HAP-1 (cell line): ENCODE data around the gene TBK1.
A peak's percentile ranks its signal among the peaks of the same experiment; 100 is the strongest.

Source experiments
- DNase-seq, 2 experiments: peaks; one replicate each; pipeline ENCODE4 v3.0.0-alpha.2; 2016 to 2020; ENCODE audit warnings: low spot score in 2 of 2
- H3K27me3 ChIP-seq: fragments of 250-450 bp; sonication (Bioruptor Pico); 2 replicates; pipeline ENCODE4 v1.5.1; 2020; ENCODE audit warnings: low read depth, mild to moderate bottlenecking, moderate library complexity
- H3K36me3 ChIP-seq: fragments of 250-450 bp; sonication (Bioruptor Pico); replicated peaks from 2 replicates; pipeline ENCODE4 v1.5.1; 2020; ENCODE audit warnings: mild to moderate bottlenecking
- H3K4me1 ChIP-seq: fragments of 250-450 bp; sonication (Bioruptor Pico); 2 replicates; pipeline ENCODE4 v1.5.1; 2020; ENCODE audit warnings: mild to moderate bottlenecking
- H3K4me3 ChIP-seq: fragments of 250-450 bp; sonication (Bioruptor Pico); 2 replicates; pipeline ENCODE4 v1.5.1; 2020; ENCODE audit warnings: mild to moderate bottlenecking, moderate library complexity
- H3K9me3 ChIP-seq: fragments of 250-450 bp; sonication (Bioruptor Pico); 2 replicates; pipeline ENCODE4 v1.5.1; 2020; ENCODE audit warnings: mild to moderate bottlenecking, moderate library complexity
- in situ Hi-C: fragments of 300-500 bp; cut with MboI; formaldehyde crosslinking; loops from 3 replicates; pipeline ENCODE4 v1.14.3; 2020; ENCODE audit warnings: low sequenced_read_pairs, inconsistent platforms, mixed read lengths

TBK1 gene

GRCh38 chr12:64451687-64452558 is at the start of gene TBK1:
Gene TBK1, plus strand, starts transcription at chr12:64452120. Its CDS starts 3,751 bp downstream, at chr12:64455871.
- Histone ChIP-seq H3K9me3 (no peaks in the 10 kb centered on the region), H3K4me1 (peaks cover 28% of the 10 kb centered on the region), H3K4me3 (peak within 1 kb of the TSS; percentile 79), H3K36me3 (peaks cover 17% of the 10 kb centered on the region), H3K27me3 (no peaks in the 10 kb centered on the region)
- in situ Hi-C loops, result no loop called here
- peak; percentile 82 to 93 for DNase-seq

- Histone ChIP-seq H3K36me3 (peaks cover 4% of the 10 kb centered on the region), H3K9me3 (no peaks in the 10 kb centered on the region), H3K27me3 (no peaks in the 10 kb centered on the region), H3K4me1 (peaks cover 17% of the 10 kb centered on the region), H3K4me3 (no peak overlapping the region)
- no peak for DNase-seq
- in situ Hi-C loops, result no loop called here
Measured at GRCh38 chr12:64402181-64402580, 49.7 kb upstream of the TBK1 start.

- peaks cover 4% of the 10 kb centered on the region for H3K36me3 ChIP-seq
- in situ Hi-C loops, result no loop called here
- H3K27me3 ChIP-seq, result no peaks in the 10 kb centered on the region
- H3K9me3 ChIP-seq, result no peaks in the 10 kb centered on the region
- H3K4me1 ChIP-seq, result peaks cover 17% of the 10 kb centered on the region
- peak; percentile 95 to 96 for DNase-seq
- H3K4me3 ChIP-seq, result peak within 1 kb of the TSS; percentile 97
Measured at GRCh38 chr12:64403707-64404469, 48.0 kb upstream of the TBK1 start, which contains the start of gene XPOT. Gene XPOT, plus strand, starts transcription at chr12:64404392. Its CDS starts 5,644 bp downstream, at chr12:64410036.

- in situ Hi-C loops, result no loop called here
- peaks cover 17% of the 10 kb centered on the region for H3K4me1 ChIP-seq
- DNase-seq, result peak; percentile 57 to 80
- H3K36me3 ChIP-seq, result peaks cover 4% of the 10 kb centered on the region
- H3K27me3 ChIP-seq, result no peaks in the 10 kb centered on the region
- H3K9me3 ChIP-seq, result no peaks in the 10 kb centered on the region
- peak overlapping the region; percentile 97 for H3K4me3 ChIP-seq
Measured at GRCh38 chr12:64404470-64405256, 47.3 kb upstream of the TBK1 start.

GRCh38 chr12:64407342-64408223 is 44.3 kb upstream of the TBK1 start:
- no peaks in the 10 kb centered on the region for H3K9me3 ChIP-seq
- in situ Hi-C loops, result no loop called here
- no peak overlapping the region for H3K4me3 ChIP-seq
- H3K36me3 ChIP-seq, result peaks cover 31% of the 10 kb centered on the region
- peak in 1 of 2 experiments; percentile 9 for DNase-seq
- H3K27me3 ChIP-seq, result no peaks in the 10 kb centered on the region
- peaks cover 9% of the 10 kb centered on the region for H3K4me1 ChIP-seq

GRCh38 chr12:64411427-64411826 is 40.5 kb upstream of the TBK1 start:
- peaks cover 65% of the 10 kb centered on the region for H3K36me3 ChIP-seq
- no peak overlapping the region for H3K4me3 ChIP-seq
- DNase-seq, result no peak
- no peaks in the 10 kb centered on the region for H3K9me3 ChIP-seq
- in situ Hi-C loops, result no loop called here
- no peaks in the 10 kb centered on the region for H3K27me3 ChIP-seq
- no peaks in the 10 kb centered on the region; the same call in none of the 2 replicates for H3K4me1 ChIP-seq

- in situ Hi-C loops, result no loop called here
Measured at GRCh38 chr12:64412459-64412858, 39.5 kb upstream of the TBK1 start.

GRCh38 chr12:64413884-64414283 is 38.0 kb upstream of the TBK1 start:
- H3K36me3 ChIP-seq, result peaks cover 90% of the 10 kb centered on the region
- no peak for DNase-seq
- no peak overlapping the region for H3K4me3 ChIP-seq
- no peaks in the 10 kb centered on the region for H3K4me1 ChIP-seq
- no peaks in the 10 kb centered on the region for H3K27me3 ChIP-seq
- in situ Hi-C loops, result no loop called here
- no peaks in the 10 kb centered on the region for H3K9me3 ChIP-seq

More at GRCh38 chr12:64412459-64412858, 39.5 kb upstream of the TBK1 start:
- no peaks in the 10 kb centered on the region for H3K27me3 ChIP-seq
- no peak overlapping the region for H3K4me3 ChIP-seq
- DNase-seq, result no peak
- peaks cover 75% of the 10 kb centered on the region for H3K36me3 ChIP-seq
- H3K4me1 ChIP-seq, result no peaks in the 10 kb centered on the region; the same call in 1 of the 2 replicates
- H3K9me3 ChIP-seq, result no peaks in the 10 kb centered on the region

- Histone ChIP-seq H3K4me1 (no peaks in the 10 kb centered on the region), H3K36me3 (peaks cover 100% of the 10 kb centered on the region), H3K27me3 (no peaks in the 10 kb centered on the region), H3K4me3 (no peak overlapping the region), H3K9me3 (no peaks in the 10 kb centered on the region)
- in situ Hi-C loops, result no loop called here
- no peak for DNase-seq
Measured at GRCh38 chr12:64418209-64418608, 33.7 kb upstream of the TBK1 start.

- Histone ChIP-seq H3K9me3 (no peaks in the 10 kb centered on the region), H3K4me1 (no peaks in the 10 kb centered on the region), H3K27me3 (no peaks in the 10 kb centered on the region), H3K4me3 (no peak overlapping the region), H3K36me3 (peaks cover 100% of the 10 kb centered on the region)
- in situ Hi-C loops, result no loop called here
- DNase-seq, result no peak
Measured at GRCh38 chr12:64419696-64420095, 32.2 kb upstream of the TBK1 start.

GRCh38 chr12:64427988-64428387 is 23.9 kb upstream of the TBK1 start:
- no peak overlapping the region for H3K4me3 ChIP-seq
- H3K4me1 ChIP-seq, result no peaks in the 10 kb centered on the region
- H3K9me3 ChIP-seq, result no peaks in the 10 kb centered on the region
- in situ Hi-C loops, result loop anchor here (25.0 kb wide), 1 partner anchor 284 kb away; no protein-coding TSS in a partner anchor
- no peak for DNase-seq
- peaks cover 94% of the 10 kb centered on the region for H3K36me3 ChIP-seq
- no peaks in the 10 kb centered on the region for H3K27me3 ChIP-seq

GRCh38 chr12:64428956-64429355 is 23.0 kb upstream of the TBK1 start:
- H3K36me3 ChIP-seq, result peaks cover 94% of the 10 kb centered on the region

More at GRCh38 chr12:64428956-64429355, 23.0 kb upstream of the TBK1 start:
- Histone ChIP-seq H3K4me1 (no peaks in the 10 kb centered on the region), H3K4me3 (no peak overlapping the region), H3K27me3 (no peaks in the 10 kb centered on the region), H3K9me3 (no peaks in the 10 kb centered on the region)
- no peak for DNase-seq
- in situ Hi-C loops, result loop anchor here (25.0 kb wide), 1 partner anchor 283 kb away; no protein-coding TSS in a partner anchor
